Stimulated activated CD4-positive, alpha-beta T cell treated with anti-CD3 and anti-CD28 coated beads, Interleukin-1b, Interleukin-23, amount 100 ng/mL, for 24 hours (primary cell): ENCODE results near the gene KCTD6.
"Not testable (repeated sequence)": the region's sequence is repeated elsewhere in the genome, so short reads cannot be mapped to it uniquely, and the experiment has no call there.

Source experiments
- DNase-seq, 4 experiments: peaks; one replicate each; pipeline ENCODE4 v3.0.0-alpha.2; 2020; ENCODE audit warnings: low read depth in 4 of 4, low spot score in 1 of 4

KCTD6 gene

GRCh38 chr3:58522759-58523425 lies 31.0 kb downstream of the KCTD6 start:
- DNase-seq: no peak

GRCh38 chr3:58524326-58524888 lies 32.5 kb downstream of the KCTD6 start:
- DNase-seq: no peak

- DNase-seq: no peak
These were observed 34.6 kb downstream of the KCTD6 start for GRCh38 chr3:58526515-58526957.

GRCh38 chr3:58527440-58527839 lies 35.5 kb downstream of the KCTD6 start:
- DNase-seq: not testable (repeated sequence)

- no peak for DNase-seq
These were observed 36.7 kb downstream of the KCTD6 start for GRCh38 chr3:58528629-58529028.

- no peak for DNase-seq
These were observed 37.8 kb downstream of the KCTD6 start for GRCh38 chr3:58529516-58530353.

GRCh38 chr3:58530354-58530865 lies 38.5 kb downstream of the KCTD6 start:
- DNase-seq: no peak

- no peak for DNase-seq
These were observed 39.7 kb downstream of the KCTD6 start for GRCh38 chr3:58531555-58531954.

- no peak for DNase-seq
These were observed 40.1 kb downstream of the KCTD6 start for GRCh38 chr3:58531956-58532355.

GRCh38 chr3:58532794-58533220 lies 40.9 kb downstream of the KCTD6 start:
- DNase-seq: peak; percentile 52 to 80 (median 62)

GRCh38 chr3:58534592-58535494 lies 42.9 kb downstream of the KCTD6 start:
- no peak for DNase-seq

GRCh38 chr3:58535531-58536500 lies 43.9 kb downstream of the KCTD6 start:
- no peak for DNase-seq

- no peak for DNase-seq
These were observed 44.9 kb downstream of the KCTD6 start, which contains the start of gene ACOX2 for GRCh38 chr3:58536501-58537411. TSS of gene ACOX2 (minus strand) at chr3:58537190. CDS start at chr3:58535106, 2,084 bp downstream.

- DNase-seq: no peak
These were observed 45.8 kb downstream of the KCTD6 start for GRCh38 chr3:58537412-58538301.

GRCh38 chr3:58539626-58540025 lies 47.7 kb downstream of the KCTD6 start:
- no peak for DNase-seq

GRCh38 chr3:58540176-58540858 lies 48.4 kb downstream of the KCTD6 start:
- no peak for DNase-seq

- no peak for DNase-seq
These were observed 52.6 kb downstream of the KCTD6 start for GRCh38 chr3:58544541-58544940.
